NCI-H2029 (cell line): ENCODE results near the gene C22orf23.
A peak's percentile ranks its signal among the peaks of the same experiment; 100 is the strongest.

ENCODE experiments used
- DNase-seq: peaks from one replicate; lab custom pipeline; 2025; lab: John Stamatoyannopoulos, UW

The C22orf23 gene

DNA sequence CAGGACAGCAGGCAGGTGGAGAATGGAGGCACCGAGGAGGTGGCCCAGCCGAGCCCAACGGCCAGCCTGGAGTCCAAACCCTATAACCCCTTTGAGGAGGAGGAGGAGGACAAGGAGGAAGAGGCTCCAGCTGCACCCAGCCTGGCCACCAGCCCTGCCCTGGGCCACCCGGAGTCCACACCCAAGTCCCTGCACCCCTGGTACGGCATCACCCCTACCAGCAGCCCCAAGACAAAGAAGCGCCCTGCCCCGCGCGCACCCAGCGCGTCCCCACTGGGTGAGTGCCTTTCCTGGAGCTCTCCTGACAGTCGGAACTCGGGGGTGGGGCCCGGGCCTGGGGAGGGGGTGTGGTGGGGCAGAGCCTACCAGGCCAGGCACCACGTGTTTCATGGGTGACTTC is 27.6 kb downstream of the C22orf23 start:
- DNase-seq, result no peak

DNA sequence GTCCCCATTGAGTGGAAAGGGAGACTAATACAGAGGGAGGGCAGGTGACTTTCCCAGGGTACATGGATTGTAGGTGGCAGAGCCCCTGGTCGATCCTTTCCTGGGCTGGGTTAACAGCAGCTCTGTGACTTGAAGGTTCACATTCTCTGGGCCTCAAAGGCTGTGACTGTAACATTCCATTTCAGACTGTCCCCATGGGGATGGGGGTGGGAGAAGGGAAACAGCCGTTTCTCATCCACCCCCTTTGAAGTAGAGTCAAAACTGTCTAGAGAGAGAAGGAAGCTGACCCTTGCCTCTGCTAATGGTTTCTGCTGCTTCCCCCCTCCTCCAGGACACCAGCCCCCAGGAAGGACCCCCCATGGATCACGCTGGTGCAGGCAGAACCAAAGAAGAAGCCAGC is 28.1 kb downstream of the C22orf23 start:
- DNase-seq, result no peak

DNA sequence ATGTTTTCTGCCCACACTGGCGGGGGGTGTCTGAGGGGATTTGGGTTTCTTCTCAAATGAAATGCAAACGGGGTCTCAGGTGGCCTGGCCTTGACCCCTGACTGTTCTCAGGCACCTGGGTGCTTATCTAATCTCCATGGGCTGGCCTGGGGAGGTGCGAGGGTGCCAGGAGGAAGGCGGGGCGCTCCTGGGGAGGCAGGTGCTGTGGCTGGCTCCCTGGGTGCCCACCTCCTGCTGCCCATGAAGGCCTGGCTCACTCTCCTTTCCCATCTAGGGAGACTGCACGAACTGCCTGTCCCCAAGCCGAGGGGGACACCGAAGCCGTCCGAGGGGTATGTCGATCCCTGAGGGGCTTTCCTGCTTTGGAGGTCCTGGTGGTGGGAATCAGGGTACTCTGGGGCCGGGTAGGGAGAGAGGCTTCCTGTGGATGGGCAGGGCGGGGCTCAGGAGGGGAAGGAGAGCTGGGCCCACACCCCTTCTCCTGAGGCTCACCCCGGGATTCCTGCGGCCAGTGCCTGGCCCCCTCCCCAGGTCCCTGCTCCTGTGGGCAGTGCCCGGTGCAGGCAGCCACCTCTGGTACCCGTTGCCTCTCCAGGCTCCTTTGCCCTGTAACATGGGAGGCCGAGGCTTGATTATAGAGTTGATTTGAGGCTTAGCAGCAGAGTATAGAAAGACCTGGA is 28.9 kb downstream of the C22orf23 start:
- DNase-seq, result no peak

DNA sequence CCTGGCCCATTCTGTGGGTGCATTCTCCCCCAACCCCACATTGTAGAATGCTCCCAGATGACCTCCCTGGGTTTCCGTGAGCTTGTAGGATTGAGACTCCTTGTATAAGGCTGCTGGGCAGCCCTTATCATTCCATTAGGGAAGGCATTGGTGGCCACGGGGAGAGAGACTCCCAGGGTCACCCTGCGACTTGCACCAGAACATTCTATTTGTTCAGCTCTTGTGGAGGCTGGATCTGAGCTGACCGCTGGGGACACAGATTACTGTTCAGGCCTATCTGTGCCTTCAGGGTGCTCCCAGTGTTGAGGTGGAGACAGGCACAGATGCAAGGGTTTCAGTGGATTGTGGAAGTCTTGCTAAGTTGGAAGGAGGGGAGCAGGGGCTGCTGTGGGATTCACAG is 29.5 kb downstream of the C22orf23 start:
- no peak for DNase-seq

DNA sequence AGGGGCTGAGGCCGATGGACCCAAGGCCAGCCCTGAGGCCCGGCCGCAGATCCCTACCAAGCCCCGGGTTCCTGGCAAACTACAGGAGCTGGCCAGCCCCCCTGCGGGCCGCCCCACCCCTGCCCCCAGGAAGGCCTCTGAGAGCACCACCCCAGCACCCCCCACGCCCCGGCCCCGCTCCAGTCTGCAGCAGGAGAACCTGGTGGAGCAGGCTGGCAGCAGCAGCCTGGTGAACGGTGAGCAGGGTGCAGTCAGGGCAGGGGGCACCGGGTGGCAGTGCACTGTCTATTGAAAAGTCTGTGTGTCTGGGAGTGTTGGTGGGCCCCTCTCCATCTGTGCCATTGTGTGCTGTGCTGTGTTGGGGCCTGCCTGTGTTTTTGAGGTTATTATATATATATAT is 31.2 kb downstream of the C22orf23 start:
- no peak for DNase-seq

DNA sequence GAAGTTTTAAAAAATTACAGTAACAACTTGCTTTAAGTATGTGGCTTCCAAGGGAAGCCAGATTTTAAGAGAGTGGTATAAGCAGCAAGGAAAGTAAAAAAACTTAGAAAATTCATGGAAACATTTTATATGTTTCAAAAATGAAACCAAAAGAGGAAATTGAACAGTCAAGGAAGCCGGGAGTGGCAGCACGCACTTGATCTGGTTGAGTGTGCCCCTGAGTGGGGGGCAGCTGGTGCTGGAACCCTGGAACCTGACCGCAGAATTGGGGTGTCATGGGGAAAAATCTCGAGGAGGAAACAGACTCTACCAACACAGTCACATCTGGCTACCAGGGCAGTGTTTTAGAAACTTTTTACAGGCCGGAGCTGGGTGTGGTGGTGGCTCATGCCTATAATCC is 33.3 kb downstream of the C22orf23 start:
- DNase-seq, result no peak

DNA sequence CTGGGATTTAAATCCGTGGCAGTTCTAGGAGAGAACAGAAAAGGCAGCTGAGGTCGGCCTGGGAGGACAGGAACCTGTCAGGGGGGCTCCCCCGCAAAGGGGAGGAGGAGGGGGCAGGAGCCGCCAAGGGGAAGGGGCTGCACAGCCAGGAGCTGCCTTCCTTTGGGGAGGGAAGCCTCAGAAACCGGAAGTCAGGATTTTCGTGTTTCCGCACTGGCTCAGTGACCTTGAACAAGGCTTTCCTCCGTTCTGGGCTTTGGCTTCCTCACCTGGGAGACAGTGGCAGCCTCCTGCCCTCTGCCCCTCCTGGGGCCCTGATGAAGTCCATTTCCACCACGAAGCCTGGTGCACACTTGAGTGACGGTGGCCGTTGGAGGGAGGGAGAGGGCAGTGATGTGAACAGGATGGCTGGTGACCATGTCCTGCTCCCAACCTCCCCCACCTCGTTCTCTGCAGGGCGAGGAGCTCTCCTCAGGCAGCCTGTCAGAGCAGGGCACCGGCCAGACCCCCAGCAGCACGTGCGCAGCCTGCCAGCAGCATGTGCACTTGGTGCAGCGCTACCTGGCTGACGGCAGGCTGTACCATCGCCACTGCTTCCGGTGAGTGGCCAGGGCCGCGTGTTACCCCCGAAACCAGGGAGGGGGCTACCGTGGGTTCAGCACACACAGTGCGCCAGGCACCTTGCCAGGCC is 34.7 kb downstream of the C22orf23 start:
- no peak for DNase-seq

DNA sequence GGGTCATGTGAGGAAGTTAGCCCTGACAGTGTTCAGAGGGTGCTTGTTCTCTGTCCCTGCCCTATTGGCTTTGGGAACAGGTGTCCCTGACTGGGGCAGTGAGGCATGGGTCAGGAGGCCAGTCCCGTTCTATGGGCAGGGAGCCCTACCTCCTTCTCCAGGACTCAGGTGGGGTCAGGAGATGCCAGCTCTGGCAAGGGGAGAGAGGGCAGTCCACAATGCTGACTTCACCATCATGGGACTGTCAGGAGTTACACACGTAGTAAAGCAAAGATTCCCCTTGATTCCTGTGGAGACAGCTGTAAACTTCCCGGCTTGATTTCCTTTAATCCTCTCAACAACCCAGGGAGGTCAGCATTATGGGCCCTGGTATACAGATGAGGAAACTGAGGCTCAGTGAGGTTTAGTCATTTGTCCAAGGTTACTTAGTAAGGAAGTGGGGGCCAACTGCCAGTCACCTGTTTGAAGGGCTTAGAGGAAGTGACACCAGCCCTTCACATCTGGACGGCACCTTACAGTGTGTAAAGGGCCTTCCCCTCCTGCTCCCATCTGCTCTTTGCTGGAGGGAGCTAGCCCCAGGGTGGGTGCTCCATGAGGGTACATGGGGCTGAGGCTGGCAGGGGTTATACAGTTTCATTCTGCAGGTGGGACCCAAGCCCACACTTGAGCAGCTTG is 35.4 kb downstream of the C22orf23 start:
- DNase-seq, result no peak

DNA sequence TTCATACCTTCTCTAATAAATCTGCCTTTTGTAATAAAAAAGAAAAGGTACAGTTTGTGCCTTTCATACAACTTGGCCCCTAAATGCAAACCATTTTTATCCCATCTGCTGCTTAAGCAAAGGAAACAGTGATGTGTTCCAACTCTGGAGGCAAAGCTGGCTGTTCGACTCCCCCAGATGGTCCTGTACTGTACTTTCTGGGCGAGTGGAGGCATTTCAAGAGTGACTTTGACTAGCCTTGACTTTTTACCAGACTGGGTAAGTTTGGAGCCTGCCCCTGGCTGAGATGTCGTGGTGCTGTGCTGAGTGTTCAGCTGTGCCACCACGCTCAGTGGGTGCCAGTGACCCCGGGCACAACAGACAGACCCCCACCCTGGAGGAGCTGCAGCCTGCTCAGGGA is 37.1 kb downstream of the C22orf23 start:
- no peak for DNase-seq

DNA sequence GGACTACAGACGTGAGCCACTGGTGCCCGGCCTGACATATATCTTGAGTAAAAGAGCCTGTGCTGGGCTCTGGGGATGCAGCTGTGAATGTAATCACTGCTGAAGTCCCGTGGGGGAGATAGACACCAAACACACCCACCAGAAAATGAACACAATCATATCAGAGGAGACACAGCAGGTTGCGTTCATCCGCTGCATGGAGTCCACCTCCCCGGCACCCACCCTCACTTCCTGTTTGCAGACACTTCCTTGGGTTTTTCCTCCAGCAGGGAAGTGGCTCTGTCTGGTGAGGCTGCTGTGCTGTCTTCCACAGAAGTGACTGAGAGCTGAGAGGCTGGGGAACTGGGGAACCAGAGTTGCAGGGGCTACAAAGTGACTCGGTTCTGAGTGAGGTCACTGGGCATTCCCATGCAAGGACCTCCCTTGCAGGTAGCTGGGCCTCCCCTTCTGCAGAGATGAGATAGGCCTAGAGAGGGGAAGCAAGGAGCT is 40.1 kb downstream of the C22orf23 start:
- DNase-seq, result no peak

DNA sequence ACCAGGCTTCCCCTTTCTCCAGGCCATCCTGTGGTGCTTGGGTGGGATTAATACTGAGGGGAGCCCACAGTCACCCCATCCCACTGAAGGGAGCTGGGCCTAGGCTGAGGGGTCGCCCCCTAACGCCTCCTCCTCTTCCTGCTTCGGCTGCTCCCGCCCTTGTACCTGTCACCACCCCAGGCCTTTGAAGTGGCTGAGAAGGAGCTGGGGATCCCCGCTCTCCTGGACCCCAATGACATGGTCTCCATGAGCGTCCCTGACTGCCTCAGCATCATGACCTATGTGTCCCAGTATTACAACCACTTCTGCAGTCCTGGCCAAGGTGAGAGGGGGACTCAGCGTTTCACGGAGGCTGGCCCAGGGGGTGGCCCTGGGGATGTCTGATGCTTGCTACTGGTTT is 41.2 kb downstream of the C22orf23 start:
- no peak for DNase-seq

DNA sequence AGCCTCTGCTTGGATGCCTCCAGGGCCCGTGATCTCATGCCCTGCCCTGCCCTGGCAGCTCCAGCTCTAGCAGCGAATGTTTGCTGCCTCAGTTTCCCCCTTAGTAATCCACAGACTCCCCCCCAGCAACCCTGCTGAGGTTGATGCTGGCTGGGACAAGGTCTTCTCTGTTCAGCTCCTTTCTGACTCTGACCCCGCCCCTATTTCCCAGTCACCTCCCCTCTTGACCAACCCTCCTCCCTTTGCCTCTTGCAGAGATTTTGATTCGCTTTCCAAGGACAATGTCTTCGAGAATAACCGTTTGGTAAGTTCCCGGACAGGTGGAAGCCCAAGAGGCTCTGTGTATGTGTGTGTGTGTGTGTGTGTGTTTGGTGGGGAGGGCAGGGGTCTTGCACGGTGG is 41.7 kb downstream of the C22orf23 start:
- DNase-seq, result no peak

DNA sequence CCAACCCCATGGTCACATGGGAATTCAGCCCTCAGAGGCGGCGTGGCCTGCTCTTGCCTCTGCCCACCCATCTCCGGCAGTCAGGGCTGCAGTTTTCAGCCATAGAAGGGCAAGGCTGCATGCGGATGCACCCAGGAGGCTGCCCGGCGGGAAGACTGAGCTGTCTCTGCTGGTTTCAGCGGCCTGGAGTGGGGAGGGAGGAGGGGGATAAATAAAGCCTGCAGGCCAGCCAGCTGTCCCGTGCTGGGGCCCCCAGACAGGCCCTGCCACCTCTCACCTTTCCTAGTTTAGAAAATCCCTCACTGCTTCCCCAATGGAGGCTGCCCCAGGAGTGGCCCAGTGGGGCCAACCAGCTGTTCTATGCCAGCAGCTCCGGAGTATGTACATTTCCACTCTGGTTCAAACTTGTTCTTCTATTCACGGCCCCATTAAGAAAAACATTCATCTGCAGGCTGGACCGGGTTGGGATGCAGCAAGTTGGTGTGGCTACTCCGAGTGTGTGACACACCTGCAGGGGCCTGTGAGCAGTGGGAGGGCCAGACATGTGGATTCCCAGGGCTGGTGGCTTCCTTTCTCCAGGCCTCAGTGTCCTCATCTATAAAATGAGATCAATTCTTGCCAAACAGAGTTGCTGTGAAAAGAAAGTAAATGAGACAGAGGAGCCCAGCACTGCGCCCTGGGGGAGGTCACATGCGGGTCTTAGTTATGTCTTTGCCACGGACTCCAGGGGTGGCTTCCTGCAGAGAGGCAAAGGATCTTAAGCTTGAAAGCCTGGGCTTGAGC is 42.3 kb downstream of the C22orf23 start:
- no peak for DNase-seq

DNA sequence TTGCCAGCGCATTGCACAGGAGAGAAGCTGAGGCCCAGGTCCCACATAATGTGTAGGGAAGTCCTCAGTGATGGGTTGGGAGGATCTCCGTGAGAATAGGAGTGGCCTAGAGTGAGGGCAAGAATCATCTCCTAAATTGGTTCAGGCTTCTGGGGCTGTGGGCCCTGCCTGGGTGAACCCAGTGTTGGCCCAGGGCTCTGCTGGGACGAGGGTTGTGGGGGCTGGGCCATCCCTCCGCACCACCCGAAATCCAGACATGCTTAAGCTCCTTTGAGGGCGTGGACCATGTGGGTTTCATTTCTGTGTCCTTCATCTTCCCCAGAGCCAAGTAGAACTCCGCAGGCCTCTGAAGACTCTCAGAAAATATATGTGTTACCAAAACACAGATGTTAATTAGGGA is 43.6 kb downstream of the C22orf23 start:
- DNase-seq, result no peak

DNA sequence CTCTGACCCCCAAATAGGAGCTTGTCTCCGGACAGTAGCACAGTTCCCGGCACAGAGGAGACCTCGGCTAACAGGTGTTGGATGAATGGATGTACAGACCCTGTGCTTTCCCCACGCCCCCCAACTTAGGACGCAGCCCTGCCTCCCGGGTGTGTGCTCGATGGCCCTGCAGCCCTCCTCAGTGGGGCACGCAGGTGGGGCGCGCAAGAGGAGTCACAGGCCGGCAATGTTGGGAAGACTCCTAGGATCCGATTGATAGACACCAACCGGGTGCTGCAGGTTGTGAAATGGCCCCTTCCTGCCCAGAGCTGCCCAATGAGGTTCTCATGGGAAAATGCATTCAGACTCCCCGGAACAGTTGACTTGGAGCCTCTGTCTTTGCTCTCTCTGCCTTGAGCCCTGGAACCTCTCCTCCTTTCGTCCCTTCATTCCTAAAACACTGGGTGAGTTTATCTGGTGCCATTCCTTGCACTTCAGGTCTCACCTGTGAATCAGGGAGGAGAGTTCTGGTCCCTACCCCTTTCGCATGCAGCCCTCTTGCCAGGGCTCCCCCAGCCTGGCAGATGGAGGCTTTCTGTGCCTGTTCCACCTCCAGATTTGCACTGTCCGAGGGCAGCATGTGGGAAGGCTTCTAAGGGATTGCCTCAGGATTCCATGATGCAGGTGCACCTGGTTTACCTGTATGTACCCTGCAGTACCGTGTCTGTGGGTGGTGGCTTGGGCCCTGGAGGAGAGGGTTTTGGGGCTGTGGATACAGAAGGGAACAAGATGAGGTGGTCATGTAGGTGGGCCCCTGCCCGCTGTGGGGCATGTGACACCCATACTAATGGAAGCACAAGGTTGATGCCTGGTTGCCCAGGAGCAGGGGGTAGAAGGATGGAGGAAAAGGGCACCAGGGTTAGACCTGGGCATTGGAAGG is 46.1 kb downstream of the C22orf23 start:
- DNase-seq, result no peak

DNA sequence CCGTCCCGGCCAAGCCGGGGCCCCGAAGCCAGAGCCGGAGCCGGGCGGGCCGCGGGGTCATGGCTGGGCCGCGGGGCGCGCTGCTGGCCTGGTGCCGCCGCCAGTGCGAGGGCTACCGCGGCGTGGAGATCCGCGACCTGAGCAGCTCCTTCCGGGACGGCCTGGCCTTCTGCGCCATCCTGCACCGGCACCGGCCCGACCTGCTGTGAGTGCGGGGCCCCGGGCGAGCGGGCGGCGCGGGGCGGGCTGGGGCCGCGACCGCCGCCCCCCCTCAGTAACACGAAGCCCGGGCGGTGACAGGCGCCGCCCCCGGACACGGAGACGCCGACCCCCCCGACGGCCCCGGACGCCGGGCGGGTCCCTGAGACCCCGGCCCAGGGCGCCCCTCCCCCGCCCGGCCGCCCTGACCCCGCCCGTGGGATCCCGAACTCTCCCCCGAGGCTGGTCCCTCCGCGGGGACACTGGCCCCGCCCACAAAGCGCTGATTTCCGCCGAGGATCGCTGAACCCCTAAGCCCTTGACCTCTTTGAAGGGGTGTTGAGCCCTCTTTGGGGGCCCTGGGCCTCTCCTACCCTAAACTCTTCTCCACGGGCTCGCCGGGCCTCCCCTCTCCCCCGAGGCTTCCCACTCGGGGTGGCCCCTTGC is 46.9 kb downstream of the C22orf23 start:
- DNase-seq, result no peak

DNA sequence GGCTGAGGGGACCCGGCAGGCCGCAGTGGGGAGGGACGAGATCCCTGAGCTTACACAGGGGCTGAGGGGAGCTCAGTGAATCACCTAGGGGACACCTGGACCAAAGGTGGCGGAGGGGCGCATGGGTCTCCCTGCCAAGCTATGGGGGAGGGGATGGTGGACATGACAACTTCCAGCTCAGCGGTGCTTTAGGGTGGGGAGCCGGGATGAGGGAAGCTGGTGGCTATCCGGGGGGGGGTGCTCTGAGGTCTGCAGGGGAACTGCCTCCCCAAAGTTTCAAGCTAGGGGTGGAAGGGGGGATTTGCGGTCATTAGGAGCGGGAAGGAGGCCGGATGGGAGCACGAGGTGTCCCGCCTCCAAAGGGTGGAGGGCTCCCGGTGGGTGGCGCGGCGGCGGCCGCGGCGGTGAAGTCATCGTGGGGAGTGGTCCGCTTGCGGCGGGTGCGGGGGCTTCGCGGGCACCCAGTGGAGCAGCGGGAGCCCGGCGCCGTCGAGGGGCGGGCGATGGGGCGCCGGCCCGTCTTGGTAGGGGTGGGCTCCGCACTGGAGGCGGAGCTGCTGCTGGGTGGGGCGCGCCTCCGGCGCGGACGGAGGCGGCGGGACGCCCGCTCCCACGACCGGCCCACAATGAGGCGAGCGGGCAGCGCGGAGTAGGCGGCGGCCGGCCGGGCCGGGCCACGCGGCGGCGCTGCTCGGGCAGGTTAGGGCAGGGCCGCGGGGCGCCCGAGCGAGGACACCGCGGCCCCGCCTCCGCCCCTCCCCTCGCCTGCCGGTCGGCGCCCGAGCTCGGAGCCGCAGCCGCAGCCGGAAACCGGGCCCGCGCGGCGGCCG is 47.7 kb downstream of the C22orf23 start, which contains the start of gene MICALL1:
Gene MICALL1, plus strand, starts transcription at position 764 of the 830 bp plus-strand sequence. CDS start 126 bp downstream, outside the sequence.
- peak; percentile 22 for DNase-seq

DNA sequence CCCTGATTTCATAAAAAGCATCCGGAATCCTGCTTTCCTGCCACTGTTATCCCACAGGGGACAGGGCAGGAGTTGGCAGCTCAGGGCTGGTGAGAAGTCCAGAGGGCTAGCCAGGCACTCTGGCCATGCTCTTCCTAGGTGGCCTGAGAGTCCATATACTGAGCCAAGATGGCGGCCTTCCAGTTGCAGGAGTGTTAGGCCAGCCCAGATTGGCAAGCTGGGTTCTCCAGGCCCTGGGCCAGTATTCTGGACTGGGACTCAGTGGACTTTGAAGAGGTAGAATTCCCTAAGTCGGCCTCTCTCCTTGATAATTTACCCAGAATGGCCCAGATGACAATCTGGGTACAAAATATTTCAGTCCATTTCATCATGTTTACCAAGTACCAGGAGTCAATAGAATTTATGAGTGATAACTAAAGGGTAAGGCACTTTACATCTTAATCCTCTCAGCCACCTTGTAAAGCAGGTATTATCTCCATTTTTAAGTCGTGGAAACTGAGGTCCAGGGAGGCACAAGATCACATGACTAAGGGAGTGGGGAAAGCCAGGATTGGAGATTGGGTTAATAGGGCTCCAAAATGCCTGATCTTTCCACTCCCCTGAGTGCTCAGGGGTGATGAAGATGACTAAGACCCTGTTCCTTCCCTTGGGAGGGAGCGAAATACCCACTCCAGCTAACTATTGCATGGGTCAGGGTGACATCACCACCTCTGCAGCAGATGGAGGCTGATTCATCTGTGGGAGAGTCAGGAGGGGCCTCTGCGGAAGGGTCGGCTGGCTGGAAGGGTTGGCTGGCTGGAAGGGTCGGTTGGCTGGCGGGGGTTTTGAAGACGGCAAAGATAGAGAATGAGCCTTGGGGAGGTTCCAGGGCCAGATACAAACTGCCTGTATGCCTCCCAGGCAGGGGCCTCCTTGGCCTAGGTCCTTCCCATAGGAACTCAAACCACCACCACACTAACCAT is 48.5 kb downstream of the C22orf23 start:
- no peak for DNase-seq
